ENCODE data around the gene BLTP3B. TPM values are rescaled to one million over a fixed set of nuclear protein-coding genes. Genes with fewer than 3 reads are reported as not detected.
"Not testable (repeated sequence)": the region's sequence is repeated elsewhere in the genome, so short reads cannot be mapped to it uniquely, and the experiment has no call there.

The BLTP3B gene
- 10 to 100 TPM; 37.7 to 49.1 (median 43.2) TPM for total RNA-seq

GRCh38 chr12:100142851-100143559 lies at the start of gene BLTP3B:
Gene BLTP3B (minus strand): TSS chr12:100142874. CDS start chr12:100142635, 239 bp downstream.
- Histone ChIP-seq H3K27ac (replicated peaks in 1 of 4) (peak within 1 kb of the TSS; percentile 94 to 100 (median 99)), H3K9me3 (no peaks in the 10 kb centered on the region), H3K4me3 (peak within 1 kb of the TSS; percentile 72 to 97 (median 89)), H3K36me3 (no peaks in the 10 kb centered on the region), H3K27me3 (no peaks in the 10 kb centered on the region), H3K4me1 (peaks cover 24 to 43% (median 39%) of the 10 kb centered on the region in 4 donors)
- WGBS: 39% methylated on average over 22 of the region's 35 CpGs
- peak; percentile 98 for DNase-seq (ENCODE audit: extremely low spot score)
- intact Hi-C loops (cut with DNase I): no loop called here
- TF ChIP-seq POLR2AphosphoS5 (IDR thresholded peaks at IDR 0.05): no peak
- TF ChIP-seq POLR2A (IDR thresholded peaks at IDR 0.05; ENCODE audit: low read depth): no peak
- TF ChIP-seq EP300 (IDR thresholded peaks at IDR 0.05): no peak
- TF ChIP-seq CTCF (IDR thresholded peaks at IDR 0.05): no peak

GRCh38 chr12:100189636-100190394 lies 47.1 kb upstream of the BLTP3B start:
- Histone ChIP-seq H3K9me3 (no peaks in the 10 kb centered on the region), H3K27ac (replicated peaks in 1 of 4) (no peak overlapping the region), H3K27me3 (no peaks in the 10 kb centered on the region), H3K4me1 (peaks cover 2 to 20% (median 17%) of the 10 kb centered on the region in 4 donors), H3K36me3 (peaks cover 0 to 2% (median 0%) of the 10 kb centered on the region in 4 donors), H3K4me3 (no peak overlapping the region)
- intact Hi-C loops (cut with DNase I): no loop called here
- TF ChIP-seq POLR2AphosphoS5 (IDR thresholded peaks at IDR 0.05) (no peak), EP300 (IDR thresholded peaks at IDR 0.05) (no peak), POLR2A (IDR thresholded peaks at IDR 0.05; ENCODE audit: low read depth) (no peak), CTCF (IDR thresholded peaks at IDR 0.05) (no peak)
- 92% methylated on average over 13 of the region's 13 CpGs for WGBS
- DNase-seq (ENCODE audit: extremely low spot score): peak; percentile 45

- H3K9me3 ChIP-seq; H3K27me3 ChIP-seq; intact Hi-C loops (cut with DNase I); H3K4me3 ChIP-seq; H3K27ac ChIP-seq (replicated peaks in 1 of 4); H3K36me3 ChIP-seq: not testable (repeated sequence)
- peaks cover 2 to 25% (median 22%) of the 10 kb centered on the region in 4 donors for H3K4me1 ChIP-seq
- WGBS: 95% methylated on average over 11 of the region's 11 CpGs
- DNase-seq (ENCODE audit: extremely low spot score): peak; percentile 90
Observed at GRCh38 chr12:100188888-100189635, 46.4 kb upstream of the BLTP3B start.

GRCh38 chr12:100187857-100188519 lies 45.3 kb upstream of the BLTP3B start:
- peak; percentile 55 for DNase-seq (ENCODE audit: extremely low spot score)
- no peak for TF ChIP-seq CTCF (IDR thresholded peaks at IDR 0.05)
- no peak for TF ChIP-seq EP300 (IDR thresholded peaks at IDR 0.05)
- TF ChIP-seq POLR2AphosphoS5 (IDR thresholded peaks at IDR 0.05): no peak
- no peak for TF ChIP-seq POLR2A (IDR thresholded peaks at IDR 0.05; ENCODE audit: low read depth)
- Histone ChIP-seq H3K9me3 (no peaks in the 10 kb centered on the region), H3K4me1 (peaks cover 2 to 25% (median 22%) of the 10 kb centered on the region in 4 donors), H3K27me3 (no peaks in the 10 kb centered on the region), H3K4me3 (no peak overlapping the region), H3K36me3 (no peaks in the 10 kb centered on the region), H3K27ac (replicated peaks in 1 of 4) (no peak overlapping the region)
- intact Hi-C loops (cut with DNase I): no loop called here
- WGBS: 97% methylated on average over 5 of the region's 5 CpGs
